Measurements from ENCODE around the gene BABAM1.
A peak's percentile ranks its signal among the peaks of the same experiment; 100 is the strongest.
"Not testable (repeated sequence)": the region's sequence is repeated elsewhere in the genome, so short reads cannot be mapped to it uniquely, and the experiment has no call there.

Gene BABAM1

DNA sequence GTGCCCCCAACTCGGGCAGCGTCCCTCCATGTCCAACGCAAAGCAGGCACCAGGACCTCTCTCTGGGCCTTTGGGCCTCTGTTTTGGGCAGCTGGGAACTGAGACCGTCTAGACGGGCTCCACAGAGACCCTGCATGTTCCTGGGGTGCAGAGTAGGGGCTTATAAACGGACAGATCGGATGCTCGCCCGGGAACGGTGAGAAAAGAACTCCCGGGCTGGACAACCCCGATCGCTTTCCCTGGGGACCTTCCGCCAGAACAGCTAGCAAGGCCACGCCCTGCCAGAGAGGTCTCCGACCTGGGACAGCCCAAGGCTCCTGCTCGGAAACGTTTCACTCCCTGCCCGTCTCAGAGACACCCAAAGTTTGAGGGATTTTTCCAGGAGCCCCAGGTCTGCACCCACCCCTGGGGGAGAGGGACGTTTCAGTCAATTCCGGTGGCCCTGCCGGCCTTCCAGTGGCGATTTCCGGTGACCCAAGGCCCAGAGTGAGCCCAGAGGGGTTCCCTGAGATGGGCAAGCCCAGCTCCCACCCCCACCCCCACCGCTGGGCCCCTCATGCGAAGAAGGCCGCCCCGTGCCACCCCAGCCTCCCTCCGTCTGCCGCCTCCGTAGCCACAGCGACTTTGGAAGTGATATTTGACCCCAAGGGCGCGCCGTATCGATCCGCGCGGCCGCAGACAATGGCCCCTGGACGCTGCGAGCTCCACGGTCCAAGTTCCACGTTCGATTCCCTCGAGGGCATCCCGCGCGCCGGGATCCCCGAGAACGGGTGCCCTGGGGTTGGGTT lies 23.2 kb upstream of the BABAM1 start:
- DNase-seq: no peak

DNA sequence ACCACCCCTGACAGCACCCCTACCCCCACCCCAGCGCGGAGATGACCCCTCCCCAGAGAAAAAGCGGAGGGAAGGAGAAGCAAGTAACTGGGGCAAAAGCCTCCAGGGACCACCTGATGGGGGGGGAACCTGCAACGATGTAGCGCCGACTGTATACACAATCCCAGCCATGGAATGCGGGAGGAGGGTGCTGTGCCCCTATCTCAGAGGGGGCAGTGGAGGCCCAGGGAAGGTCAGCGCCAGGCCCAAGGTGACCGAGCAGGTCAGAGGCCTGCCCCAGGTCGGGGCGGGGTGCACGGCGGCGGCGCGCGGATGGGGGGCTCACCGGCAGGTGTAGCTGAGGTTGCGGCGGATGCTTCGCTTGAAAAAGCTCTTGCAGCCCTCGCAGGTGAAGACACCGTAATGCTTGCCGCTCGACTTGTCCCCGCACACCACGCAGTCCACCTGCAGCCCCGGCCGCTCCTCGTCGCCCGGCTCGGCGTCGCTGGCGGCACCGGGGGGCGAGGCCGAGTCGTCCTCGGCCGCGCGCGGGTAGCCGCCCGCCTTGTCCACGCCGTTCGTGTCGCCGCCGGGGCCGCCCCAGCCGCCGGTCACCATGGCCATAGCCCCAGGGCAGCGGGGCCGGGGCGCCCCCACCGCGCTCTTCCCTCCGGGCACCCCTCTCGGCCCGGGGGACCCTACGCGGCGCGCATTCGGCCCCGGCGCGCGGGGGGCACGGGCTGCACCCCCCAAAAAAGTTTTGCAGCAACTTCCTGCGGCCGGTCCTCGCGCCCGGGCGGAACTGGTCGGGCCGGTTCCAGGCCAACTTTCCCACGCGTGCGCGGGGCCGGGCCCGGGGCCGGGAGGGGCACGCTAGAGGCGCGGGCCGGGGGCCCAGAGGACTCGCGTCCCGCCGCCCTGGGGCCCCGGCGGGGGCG lies 22.4 kb upstream of the BABAM1 start:
- DNase-seq: no peak

DNA sequence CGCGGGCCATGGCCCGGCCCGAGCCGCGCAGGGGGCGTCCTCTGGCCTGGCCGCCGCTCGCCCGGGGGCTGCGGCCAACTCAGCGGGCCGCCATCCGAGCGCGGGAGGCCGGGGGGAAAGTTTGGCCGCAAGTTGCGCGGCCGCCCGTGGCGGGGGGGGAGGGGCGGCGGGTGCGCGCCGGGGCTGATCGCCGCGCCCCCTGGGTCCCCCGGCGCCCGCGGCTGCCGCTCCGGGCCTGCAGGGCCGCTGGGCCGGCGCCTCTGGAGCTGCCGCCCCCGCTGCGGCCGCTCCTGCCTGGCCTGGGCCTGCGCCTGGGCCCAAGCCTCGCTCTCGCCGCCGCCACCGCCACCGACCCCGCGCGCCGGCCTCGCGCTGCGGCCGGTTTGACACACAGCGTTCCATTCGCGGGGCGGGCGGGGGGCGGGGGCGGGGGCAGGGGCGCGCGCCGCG lies 21.7 kb upstream of the BABAM1 start, which contains the start of gene NR2F6:
NR2F6 (minus strand) TSS at position 385 of the 450 bp plus-strand sequence. CDS start 699 bp downstream, outside the sequence.
- DNase-seq: no peak

DNA sequence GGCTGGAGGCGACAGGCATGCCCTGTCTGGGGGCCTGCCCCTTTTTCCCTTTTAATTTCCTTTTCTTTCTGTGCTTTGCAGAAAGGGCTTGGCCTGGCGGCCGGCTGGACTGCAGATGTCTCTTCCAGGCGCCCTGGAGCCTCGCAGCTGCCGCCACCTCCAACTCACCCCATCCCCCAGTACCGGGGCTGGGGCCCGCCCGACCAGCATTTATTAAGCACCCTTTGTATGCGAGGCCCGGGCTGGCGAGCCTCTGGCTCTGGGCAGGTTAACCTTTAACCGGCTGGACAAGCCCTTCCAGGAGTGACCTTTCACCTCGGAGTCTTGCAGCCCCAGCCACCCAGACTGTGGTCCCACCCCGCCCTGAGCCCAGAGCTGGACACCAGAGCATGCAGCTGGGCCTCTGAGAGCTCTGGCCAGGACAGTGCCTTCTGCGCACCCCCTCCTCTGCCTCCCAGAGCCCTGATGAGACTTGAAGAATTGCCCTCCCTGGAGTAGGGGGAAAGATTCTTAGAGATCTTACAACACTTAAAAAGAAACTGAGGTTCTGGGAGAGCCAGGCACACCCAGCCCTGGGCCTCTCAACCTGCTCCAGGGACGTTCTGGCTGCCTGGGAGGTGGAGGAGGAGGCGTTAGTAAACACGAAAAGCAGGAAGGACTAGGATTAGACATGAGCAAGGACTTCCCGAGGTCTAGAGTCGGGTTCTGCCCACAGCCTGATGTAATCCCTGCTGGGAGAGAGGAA lies 20.4 kb upstream of the BABAM1 start:
- DNase-seq: no peak

DNA sequence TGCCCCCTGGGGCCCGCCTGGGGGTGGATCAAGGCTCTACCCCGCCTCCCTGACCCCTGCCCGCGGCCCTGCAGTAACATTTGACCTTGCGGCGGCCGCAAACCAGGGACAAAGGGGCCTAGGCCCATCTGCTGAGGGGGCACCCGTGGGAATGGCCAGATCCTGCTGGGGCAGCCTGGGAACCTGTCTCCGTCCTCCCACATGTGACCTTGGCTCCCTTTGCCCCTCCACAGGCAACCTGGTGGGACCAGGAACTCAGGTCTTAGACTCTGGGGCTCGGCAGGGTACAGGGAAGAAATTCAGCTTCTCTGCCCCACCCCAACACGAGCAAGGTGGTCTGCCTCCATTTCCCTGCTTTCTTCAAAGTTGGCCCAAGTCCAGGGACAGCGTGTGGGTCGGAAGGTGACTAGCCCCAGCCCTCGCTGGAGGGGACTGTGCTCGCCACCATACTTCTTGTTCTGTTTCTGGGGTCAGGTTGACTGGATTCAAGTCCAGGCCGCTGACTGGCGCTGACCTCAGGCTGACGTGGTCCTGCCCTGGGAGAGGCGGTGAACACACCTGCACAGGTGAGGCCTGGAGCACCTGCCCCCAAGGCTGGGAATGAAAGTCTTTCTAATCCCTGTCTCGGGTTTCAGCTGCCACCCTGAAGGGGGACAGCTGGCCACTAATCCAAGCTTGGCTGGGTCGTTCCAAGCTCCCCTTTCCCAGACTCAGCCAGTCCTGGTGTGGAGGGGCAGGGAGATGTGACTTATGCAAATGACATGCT lies 19.0 kb upstream of the BABAM1 start:
- no peak for DNase-seq

DNA sequence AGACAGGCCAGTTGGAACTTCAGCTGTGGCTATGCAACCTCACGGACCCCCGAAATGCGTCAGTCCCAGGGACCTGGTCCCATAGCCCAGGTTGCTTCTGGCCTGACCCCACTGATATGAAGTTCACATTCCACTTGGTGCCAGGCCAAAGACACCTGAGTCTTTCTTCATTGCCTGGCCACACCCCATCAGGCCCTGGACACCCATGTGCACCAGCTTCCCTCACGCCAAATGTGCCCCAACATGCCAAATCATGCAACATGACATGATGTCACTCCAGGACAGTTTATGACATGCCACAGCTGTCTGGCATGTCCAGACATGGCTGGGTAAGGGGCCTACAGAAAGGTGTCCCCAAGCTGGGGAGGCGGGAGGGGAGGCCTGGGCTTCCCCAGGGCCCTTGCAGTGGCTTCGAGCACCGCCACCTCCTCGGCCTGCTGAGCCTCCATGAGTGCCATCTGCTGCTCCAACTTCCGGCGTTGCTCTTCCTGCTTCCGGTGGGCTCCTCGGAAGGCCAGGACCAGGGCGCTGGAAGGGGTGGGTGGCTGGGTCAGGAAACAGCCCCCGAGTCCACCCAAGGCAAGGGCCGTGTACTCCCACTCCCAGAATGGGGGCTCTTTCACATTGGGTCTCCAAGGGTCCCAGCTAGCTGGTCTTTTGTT lies 17.2 kb upstream of the BABAM1 start:
- no peak for DNase-seq

DNA sequence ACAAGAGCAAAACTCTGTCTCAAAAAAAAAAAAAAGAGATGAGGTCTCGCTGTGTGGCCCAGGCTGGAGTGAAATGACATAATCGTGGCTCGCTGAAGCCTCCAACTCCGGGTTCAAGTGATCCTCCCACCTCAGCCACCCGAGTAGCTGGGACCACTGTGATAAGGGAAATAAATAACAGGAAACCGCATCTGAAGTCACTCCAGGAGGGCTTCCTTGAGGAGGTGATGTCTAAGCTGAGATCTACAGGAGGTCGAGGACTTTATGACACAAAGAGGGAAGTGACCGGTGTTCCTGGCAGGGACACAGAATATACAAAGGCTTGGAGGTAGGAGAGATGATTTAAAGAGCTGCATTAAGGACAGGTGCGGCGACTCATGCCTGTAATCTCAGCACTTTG lies 12.6 kb upstream of the BABAM1 start:
- DNase-seq: no peak

DNA sequence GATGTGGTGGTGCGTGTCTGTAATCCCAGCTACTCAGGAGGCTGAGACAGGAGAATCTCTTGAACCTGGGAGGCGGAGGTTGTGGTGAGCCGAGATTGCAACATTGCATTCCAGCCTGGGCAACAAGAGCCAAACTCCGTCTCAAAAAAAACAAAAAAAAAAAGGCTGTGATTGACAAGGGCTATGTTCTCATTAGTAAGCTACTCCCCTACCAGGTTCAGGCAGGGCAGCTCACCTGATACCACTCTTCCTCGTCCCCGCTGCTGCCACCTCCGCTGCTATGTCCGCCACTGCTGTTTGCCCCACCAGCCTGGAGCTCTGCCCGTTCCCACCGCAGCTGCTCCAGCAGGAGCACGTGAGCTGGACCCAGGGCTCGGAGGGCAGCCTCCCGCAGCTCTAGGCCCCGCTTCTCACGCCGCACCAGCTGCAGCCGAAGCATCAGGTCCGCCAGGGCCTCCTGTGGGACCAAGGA lies 12.1 kb upstream of the BABAM1 start:
- no peak for DNase-seq

DNA sequence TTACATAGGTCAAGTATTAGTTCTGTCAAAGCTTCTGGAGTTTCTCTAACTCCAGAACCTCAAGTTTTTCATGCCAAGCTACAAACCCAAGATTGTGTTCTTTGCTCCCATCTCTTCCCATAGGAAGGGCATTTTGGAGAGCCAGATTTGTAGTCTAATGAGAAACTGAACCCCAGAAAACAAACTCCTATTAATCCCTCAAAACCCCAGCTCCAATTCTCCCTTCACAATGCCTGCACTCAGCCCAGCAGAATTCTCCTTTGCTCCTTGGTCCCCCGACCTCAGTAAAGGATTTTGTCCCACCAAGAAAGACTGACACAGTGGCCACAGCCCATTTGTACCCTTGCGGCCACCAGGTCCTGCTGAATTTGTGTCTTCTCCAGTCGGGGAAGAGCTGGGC lies 11.1 kb upstream of the BABAM1 start:
- DNase-seq: no peak

DNA sequence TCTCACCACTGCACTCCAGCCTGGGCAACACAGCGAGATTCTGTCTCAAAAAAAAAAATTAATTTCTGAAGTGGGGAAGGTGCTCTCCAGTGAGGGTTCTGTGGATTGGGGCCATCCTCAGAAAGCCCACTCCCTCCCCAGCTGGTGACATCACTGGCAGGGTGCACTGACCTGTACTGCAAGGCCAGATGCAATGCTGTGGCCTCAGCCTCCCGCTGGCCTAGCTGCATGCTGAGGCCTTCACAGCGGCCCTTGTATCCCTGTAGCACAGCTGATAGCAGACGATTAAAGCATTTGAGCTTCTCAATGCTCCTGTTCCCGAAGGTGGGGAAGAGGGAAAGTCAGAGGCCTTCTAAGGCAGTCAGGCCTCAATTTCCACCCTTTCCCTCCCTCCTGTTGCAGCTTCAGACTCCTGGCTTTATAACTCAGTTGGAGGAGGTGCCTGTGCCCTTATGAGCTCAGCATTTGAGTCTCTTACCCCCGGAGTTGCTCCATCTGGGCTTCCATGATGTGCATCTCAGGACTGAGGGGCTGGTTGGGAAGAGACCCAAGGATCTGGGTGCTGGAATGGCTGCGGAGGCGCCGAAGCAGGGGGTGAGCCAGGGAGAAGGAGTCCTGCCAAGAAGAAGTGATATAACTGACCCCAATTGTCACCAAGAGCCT lies 8.0 kb upstream of the BABAM1 start:
- no peak for DNase-seq

DNA sequence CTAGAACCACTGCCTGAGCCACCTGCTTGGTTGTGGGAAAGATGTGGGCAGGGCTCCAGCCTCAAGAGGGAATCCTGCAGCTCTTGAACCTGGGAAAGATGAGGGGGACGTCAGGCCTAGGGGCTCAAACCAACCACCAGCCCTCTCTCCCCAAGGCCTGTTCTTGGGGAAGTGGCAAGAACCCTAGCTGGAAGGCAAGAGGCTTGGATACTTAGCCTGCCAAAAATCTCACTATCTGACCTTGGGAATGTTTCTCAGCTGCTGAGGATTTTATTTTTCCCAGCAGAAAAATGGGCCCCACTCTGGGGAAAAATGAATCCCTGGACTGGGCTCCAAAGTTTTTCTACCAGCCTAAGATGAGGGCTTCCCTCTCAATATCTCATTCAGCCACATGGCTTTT lies 7.3 kb upstream of the BABAM1 start:
- no peak for DNase-seq

DNA sequence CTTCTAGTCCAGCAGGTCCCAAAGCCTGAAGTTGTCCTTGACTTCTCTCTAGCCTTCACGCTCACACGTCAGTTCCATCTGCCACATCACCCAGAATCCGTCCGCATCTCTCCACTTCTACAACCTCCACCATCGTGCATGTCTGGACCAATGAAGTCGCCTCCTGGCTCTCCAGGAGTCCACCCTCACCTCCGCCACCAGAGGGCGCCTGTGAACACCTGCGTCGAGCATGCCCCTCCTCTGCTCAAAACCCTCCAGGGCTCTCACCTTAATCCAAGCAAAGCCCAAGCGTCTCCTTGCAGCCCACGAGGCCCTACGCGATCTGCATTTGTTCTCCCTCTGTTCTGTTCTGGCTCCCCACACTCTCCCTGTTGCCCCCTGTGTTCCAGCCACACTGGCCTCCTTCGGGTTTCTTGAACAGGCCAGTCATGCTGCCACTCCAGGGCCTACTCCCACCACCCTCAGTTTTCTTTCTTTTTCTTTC lies 6.4 kb upstream of the BABAM1 start:
- peak; percentile 76 for DNase-seq

DNA sequence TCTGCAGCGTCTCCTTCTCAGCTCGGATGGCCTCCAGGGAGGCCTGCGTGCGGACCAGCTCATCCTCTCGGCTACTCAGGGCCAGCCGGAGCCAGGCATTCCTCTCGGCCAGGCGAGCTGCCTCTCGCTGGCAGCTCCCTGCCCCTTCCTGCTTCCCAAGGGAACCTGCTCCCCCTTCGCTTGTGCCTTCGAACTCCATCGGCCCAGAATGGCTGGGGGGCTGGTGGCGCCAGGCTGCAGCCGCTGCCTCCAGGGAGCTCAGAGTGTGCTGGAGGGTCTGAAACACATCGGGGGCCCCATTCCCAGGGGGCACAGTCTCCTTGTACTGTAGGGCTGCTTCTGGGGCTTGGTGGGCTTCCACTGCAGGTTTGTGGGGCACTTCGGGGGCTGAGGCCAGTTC lies 4.7 kb upstream of the BABAM1 start:
- DNase-seq: no peak

DNA sequence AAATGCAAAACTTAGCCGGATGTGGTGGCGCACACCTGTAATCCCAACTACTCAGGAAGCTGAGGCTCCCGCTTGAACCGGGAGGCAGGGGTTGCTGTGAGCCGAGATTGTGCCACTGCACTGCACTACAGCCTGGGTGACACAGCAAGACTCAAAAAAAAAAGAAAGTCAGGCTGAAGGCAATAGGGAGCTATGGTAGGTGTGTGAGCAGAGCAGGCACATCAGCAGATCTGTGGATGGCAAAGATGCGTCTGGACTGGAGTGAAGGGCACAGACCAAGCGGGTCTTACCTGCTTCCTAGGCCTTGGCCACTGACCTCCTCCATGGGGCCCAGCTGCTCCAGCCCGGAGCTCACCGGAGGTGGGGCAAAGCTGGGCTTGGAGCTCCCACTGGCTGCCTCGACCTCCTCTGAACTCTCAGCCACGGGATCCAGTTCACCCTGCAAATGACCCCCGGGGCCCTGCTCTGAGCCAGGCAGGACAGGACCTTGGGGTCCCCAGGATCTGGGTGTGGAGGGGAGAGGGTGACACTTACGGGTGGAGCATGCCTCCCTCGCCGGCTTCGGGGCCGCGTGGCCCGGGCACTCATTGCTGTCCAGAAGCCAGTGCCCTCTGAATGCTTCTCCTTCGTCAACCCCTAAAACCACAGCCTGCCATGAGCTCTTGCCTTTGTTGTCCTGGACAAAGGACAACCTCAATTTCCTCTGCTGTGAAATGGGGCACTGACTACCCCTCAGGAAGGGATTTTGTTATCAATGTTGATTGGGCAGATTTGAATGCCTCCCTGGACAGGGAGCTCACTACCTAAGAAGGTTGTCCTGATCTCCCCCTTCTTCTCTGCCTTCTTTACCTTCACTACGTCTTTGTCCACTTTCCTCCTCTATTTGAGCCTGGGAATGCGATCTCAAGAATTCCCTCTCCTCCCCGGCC lies 3.3 kb upstream of the BABAM1 start:
- DNase-seq: no peak

DNA sequence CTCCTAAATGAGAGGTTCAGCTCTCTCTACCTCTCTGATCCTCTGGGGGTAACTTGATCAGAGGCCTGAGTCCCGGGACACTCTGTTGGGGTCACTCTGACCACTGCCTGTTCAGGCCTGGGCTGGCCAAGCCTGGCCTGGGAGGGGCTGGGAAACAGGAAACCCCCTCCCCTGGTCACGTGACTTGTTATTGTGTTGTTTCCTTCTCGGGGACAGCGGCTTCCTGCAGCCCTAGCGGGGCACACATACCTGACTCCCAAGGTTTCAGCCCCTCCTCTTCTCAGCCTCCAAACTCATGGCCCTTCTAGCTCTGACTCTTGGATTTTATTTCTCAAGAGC lies 2.6 kb upstream of the BABAM1 start, which contains the start of gene USHBP1:
USHBP1 (minus strand) TSS at position 105 of the 339 bp plus-strand sequence. CDS start 446 bp downstream, outside the sequence.
- DNase-seq: no peak

DNA sequence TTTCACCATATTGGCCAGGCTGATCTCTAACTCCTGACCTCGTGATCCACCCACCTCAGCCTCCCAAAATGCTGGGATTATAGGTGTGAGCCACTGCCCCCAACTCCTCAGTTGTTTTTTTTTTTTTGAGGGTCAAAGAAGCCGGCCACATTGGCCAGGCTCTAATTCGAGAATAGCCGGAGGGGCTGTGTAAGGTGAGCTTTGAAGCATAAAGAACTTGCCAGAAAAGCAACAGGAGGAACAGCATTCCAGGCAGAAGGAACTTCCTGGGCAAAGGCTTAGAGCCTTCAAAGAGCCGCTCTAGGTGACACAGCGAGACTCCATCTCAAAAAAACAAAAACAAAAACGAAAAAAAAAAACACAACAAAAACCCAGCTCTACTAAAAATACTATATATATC lies 1.2 kb upstream of the BABAM1 start:
- DNase-seq: no peak

DNA sequence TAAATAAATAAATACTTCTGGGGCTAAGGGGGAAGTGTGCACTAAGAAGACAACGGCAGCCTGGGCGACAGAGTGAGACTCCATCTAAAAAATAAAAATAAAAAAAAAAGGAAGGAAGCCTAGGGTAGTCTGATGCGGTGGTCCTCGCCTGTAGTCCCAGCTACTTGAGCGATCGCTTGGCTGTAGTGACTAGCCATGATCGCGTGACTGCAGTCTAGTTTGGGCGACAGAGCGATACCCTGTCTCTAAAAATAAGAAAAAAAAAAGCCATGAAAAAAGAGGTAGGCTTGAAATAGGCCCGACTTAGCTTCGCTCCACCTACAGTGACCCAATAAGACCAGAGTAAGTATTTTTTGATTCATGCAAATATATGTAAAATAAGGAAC lies 661 bp upstream of the BABAM1 start:
- no peak for DNase-seq

DNA sequence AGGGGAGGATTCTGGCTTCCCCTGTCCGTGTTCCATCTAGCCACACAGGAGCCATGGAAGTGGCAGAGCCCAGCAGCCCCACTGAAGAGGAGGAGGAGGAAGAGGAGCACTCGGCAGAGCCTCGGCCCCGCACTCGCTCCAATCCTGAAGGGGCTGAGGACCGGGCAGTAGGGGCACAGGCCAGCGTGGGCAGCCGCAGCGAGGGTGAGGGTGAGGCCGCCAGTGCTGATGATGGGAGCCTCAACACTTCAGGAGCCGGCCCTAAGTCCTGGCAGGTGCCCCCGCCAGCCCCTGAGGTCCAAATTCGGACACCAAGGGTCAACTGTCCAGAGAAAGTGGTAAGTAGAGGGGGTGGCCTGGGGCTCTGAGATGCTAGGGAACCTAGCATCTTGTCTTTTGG lies 1.5 kb downstream of the BABAM1 start:
- DNase-seq: no peak

DNA sequence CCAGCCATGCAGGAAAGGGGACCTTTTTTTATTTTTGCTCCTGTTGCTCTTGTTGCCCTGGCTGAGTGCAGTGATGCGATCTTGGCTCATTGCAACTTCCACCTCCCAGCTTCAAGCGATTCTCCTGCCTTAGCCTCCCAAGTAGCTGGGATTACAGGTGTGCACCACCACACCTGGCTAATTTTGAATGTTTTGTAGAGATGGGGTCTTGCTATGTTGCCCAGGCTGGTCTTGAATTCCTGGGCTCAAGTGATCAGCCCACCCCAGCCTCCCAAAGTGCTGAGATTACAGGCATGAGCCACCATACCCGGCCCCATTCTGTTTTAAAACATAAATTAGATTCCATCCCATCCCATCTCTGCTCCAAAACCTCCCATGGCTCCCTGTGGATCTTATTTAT lies 7.6 kb downstream of the BABAM1 start:
- DNase-seq: not testable (repeated sequence)
